HG02610 (cell line): ENCODE data around the gene NFATC3.

Experiments
- ATAC-seq: cut with Tn5 transposase; IDR thresholded peaks from one replicate; pipeline ENCODE4 v1.9.1; 2021; ENCODE audit warnings: mild to moderate bottlenecking, moderate library complexity; ENCODE audit not compliant: unreplicated experiment

The NFATC3 gene

GRCh38 chr16:68244903-68245853, 160.0 kb downstream of the NFATC3 start, which contains the start of gene PLA2G15:
PLA2G15 (plus strand) TSS chr16:68245373; CDS start chr16:68245427, 54 bp downstream.
- ATAC-seq, result peak; percentile 85

GRCh38 chr16:68246121-68246520, 161.0 kb downstream of the NFATC3 start:
- no peak for ATAC-seq

GRCh38 chr16:68246666-68247065, 161.5 kb downstream of the NFATC3 start:
- no peak for ATAC-seq

- no peak for ATAC-seq
Measured at GRCh38 chr16:68247400-68247799, 162.2 kb downstream of the NFATC3 start.

- no peak for ATAC-seq
Measured at GRCh38 chr16:68247932-68248331, 162.8 kb downstream of the NFATC3 start.

GRCh38 chr16:68249371-68249770, 164.2 kb downstream of the NFATC3 start:
- no peak for ATAC-seq

- no peak for ATAC-seq
Measured at GRCh38 chr16:68250951-68251350, 165.8 kb downstream of the NFATC3 start.

- no peak for ATAC-seq
Measured at GRCh38 chr16:68251832-68252231, 166.7 kb downstream of the NFATC3 start.

- no peak for ATAC-seq
Measured at GRCh38 chr16:68252383-68252782, 167.2 kb downstream of the NFATC3 start.

GRCh38 chr16:68253721-68254120, 168.6 kb downstream of the NFATC3 start:
- ATAC-seq, result no peak

- no peak for ATAC-seq
Measured at GRCh38 chr16:68255712-68256111, 170.5 kb downstream of the NFATC3 start.

- no peak for ATAC-seq
Measured at GRCh38 chr16:68257251-68257905, 172.2 kb downstream of the NFATC3 start.

- no peak for ATAC-seq
Measured at GRCh38 chr16:68257906-68258800, 173.0 kb downstream of the NFATC3 start.

- ATAC-seq, result no peak
Measured at GRCh38 chr16:68259007-68259825, 174.0 kb downstream of the NFATC3 start.

GRCh38 chr16:68263559-68264127, 178.5 kb downstream of the NFATC3 start:
- peak; percentile 2 for ATAC-seq

GRCh38 chr16:68264128-68265077, 179.2 kb downstream of the NFATC3 start, which contains the start of gene SLC7A6:
SLC7A6 (plus strand) TSS chr16:68264526; CDS start chr16:68274727, 10,201 bp downstream.
- peak; percentile 70 for ATAC-seq

GRCh38 chr16:68265078-68265920, 180.1 kb downstream of the NFATC3 start:
- ATAC-seq, result no peak
